ENCODE measurements around the gene CHAD. TPM values are rescaled to one million over a fixed set of nuclear protein-coding genes. Genes with fewer than 3 reads are reported as not detected.

Gene CHAD
- polyA plus RNA-seq, 1 of the 3 experiments (the other 2 are of a cell fraction): not detected

GRCh38 chr17:50508573-50509460 is 40.1 kb upstream of the CHAD start:
- H3K27me3 ChIP-seq (ENCODE audit: insufficient read depth): no peaks in the 10 kb centered on the region
- no peaks in the 10 kb centered on the region for H3K79me2 ChIP-seq (ENCODE audit: insufficient read depth)
- H2AFZ ChIP-seq (ENCODE audit: low read depth): peak overlapping the region; percentile 99
- 28% methylated on average over 32 of the region's 32 CpGs for WGBS (ENCODE audit: low lambda C conversion rate)
- H3K4me2 ChIP-seq: peak overlapping the region; percentile 73
- TF ChIP-seq FOXM1 (IDR thresholded peaks at IDR 0.05; ENCODE audit: low read depth) (no peak), CTCF (IDR thresholded peaks at IDR 0.05) (peak; percentile 39; the same call in 1 of the 2 replicates), YY1 (IDR thresholded peaks at IDR 0.05; ENCODE audit: low read depth) (0 out of 2 replicates have a peak, but pooled peaks have one; percentile 26), FOSL2 (IDR thresholded peaks at IDR 0.05; ENCODE audit: borderline replicate concordance, low read depth) (no peak), ZBTB33 (IDR thresholded peaks at IDR 0.05; ENCODE audit: borderline replicate concordance, low read depth) (no peak), EZH2phosphoT487 (IDR thresholded peaks at IDR 0.05; ENCODE audit: borderline replicate concordance, low read depth) (no peak), RCOR1 (IDR thresholded peaks at IDR 0.05; ENCODE audit: low read length) (peak; percentile 42; the same call in 1 of the 2 replicates), RFX5 (IDR thresholded peaks at IDR 0.05; ENCODE audit: low read length) (no peak), MAX (IDR thresholded peaks at IDR 0.05; ENCODE audit: low read depth) (no peak), GATA2 (CRISPR knock-in tag; IDR thresholded peaks at IDR 0.05) (no peak)
- DNase-seq: no peak
- peak overlapping the region; percentile 63 for H3K9ac ChIP-seq
- no peaks in the 10 kb centered on the region for H3F3A ChIP-seq (replicated peaks; ENCODE audit: insufficient read depth)
- no peaks in the 10 kb centered on the region for H4K20me1 ChIP-seq (ENCODE audit: insufficient read depth)
- CTCF ChIA-PET: interaction anchor here (0.8 to 1.4 kb wide), 8 partner anchors 8 to 309 kb away, joined by 3 to 10 read pairs (median 4); no protein-coding TSS in a partner anchor
- POLR2A ChIA-PET: interaction anchor here (0.6 kb wide), 1 partner anchor 257 kb away, joined by 3 read pairs; no protein-coding TSS in a partner anchor
- no peaks in the 10 kb centered on the region for H3K9me3 ChIP-seq
- peaks cover 0 to 14% of the 10 kb centered on the region in 2 experiments; a peak in 1 of 4 replicates for H3K4me1 ChIP-seq (ENCODE audit: control insufficient read depth in 1 of 2, insufficient read depth in 2 of 2, low read depth in 1 of 2, low read length in 1 of 2)
- H3K4me3 ChIP-seq (ENCODE audit: low read depth in 2 of 2, low read length in 1 of 2): peak overlapping the region; percentile 62 to 65
- peak overlapping the region; percentile 22 to 48; a peak in 3 of 4 replicates for H3K27ac ChIP-seq (ENCODE audit: low read depth in 2 of 2, low read length in 1 of 2)
- H3K9me2 ChIP-seq: no peaks in the 10 kb centered on the region
- H3K36me3 ChIP-seq (replicated peaks in 1 of 2; ENCODE audit: control insufficient read depth in 1 of 2, insufficient read depth in 2 of 2, low read length in 1 of 2): no peaks in the 10 kb centered on the region
